Measurements from ENCODE around the gene LAMP1. TPM values are rescaled to one million over a fixed set of nuclear protein-coding genes. Genes with fewer than 3 reads are reported as not detected.

Gene LAMP1
- total RNA-seq, 6 experiments from 2014 or later, result 215 to 255 (median 247) TPM

- Mint-ChIP-seq H3K4me3 (no peak overlapping the region), H3K36me3 (ENCODE audit: low read depth) (no peaks in the 10 kb centered on the region), H3K27ac (no peak overlapping the region), H3K27me3 (ENCODE audit: insufficient read depth) (peaks cover 12% of the 10 kb centered on the region), H3K4me1 (ENCODE audit: low read depth) (peaks cover 8% of the 10 kb centered on the region), H3K9me3 (peaks cover under 1% of the 10 kb centered on the region; the same call in 1 of the 2 replicates)
- no peak for TF ChIP-seq CTCF (IDR thresholded peaks at IDR 0.05)
- no peak for DNase-seq
Measured at GRCh38 chr13:113353254-113353653, 56.2 kb downstream of the LAMP1 start.

- no peaks in the 10 kb centered on the region for H3K9me3 Mint-ChIP-seq
- H3K4me1 Mint-ChIP-seq (ENCODE audit: low read depth), result peaks cover 8% of the 10 kb centered on the region
- H3K4me3 Mint-ChIP-seq, result no peak overlapping the region
- H3K27me3 Mint-ChIP-seq (ENCODE audit: insufficient read depth), result peaks cover 10% of the 10 kb centered on the region; the same call in 1 of the 2 replicates
- no peaks in the 10 kb centered on the region for H3K36me3 Mint-ChIP-seq (ENCODE audit: low read depth)
- no peak for TF ChIP-seq CTCF (IDR thresholded peaks at IDR 0.05)
- H3K27ac Mint-ChIP-seq, result no peak overlapping the region
- DNase-seq, result no peak
Measured at GRCh38 chr13:113354831-113355610, 58.0 kb downstream of the LAMP1 start.

- peaks cover 8% of the 10 kb centered on the region for H3K4me1 Mint-ChIP-seq (ENCODE audit: low read depth)
- peaks cover 8% of the 10 kb centered on the region for H3K27me3 Mint-ChIP-seq (ENCODE audit: insufficient read depth)
- H3K36me3 Mint-ChIP-seq (ENCODE audit: low read depth), result no peaks in the 10 kb centered on the region
- no peaks in the 10 kb centered on the region for H3K9me3 Mint-ChIP-seq
- H3K27ac Mint-ChIP-seq, result no peak overlapping the region
- no peak overlapping the region for H3K4me3 Mint-ChIP-seq
- no peak for DNase-seq
- no peak for TF ChIP-seq CTCF (IDR thresholded peaks at IDR 0.05)
Measured at GRCh38 chr13:113355621-113356020, 58.6 kb downstream of the LAMP1 start.

GRCh38 chr13:113356596-113356995 is 59.6 kb downstream of the LAMP1 start:
- H3K4me1 Mint-ChIP-seq (ENCODE audit: low read depth), result peaks cover 8% of the 10 kb centered on the region
- no peaks in the 10 kb centered on the region for H3K9me3 Mint-ChIP-seq
- H3K4me3 Mint-ChIP-seq, result no peak overlapping the region
- no peak for TF ChIP-seq CTCF (IDR thresholded peaks at IDR 0.05)
- H3K27me3 Mint-ChIP-seq (ENCODE audit: insufficient read depth), result peaks cover 8% of the 10 kb centered on the region
- DNase-seq, result no peak
- H3K36me3 Mint-ChIP-seq (ENCODE audit: low read depth), result no peaks in the 10 kb centered on the region
- H3K27ac Mint-ChIP-seq, result no peak overlapping the region

- TF ChIP-seq CTCF (IDR thresholded peaks at IDR 0.05), result no peak
- peak; percentile 82 for DNase-seq
- Mint-ChIP-seq H3K4me3 (no peak overlapping the region; the same call in 1 of the 2 replicates), H3K27me3 (ENCODE audit: insufficient read depth) (peaks cover 5% of the 10 kb centered on the region), H3K36me3 (ENCODE audit: low read depth) (no peaks in the 10 kb centered on the region), H3K9me3 (no peaks in the 10 kb centered on the region), H3K27ac (peak overlapping the region; percentile 48; the same call in 1 of the 2 replicates), H3K4me1 (ENCODE audit: low read depth) (peaks cover 8% of the 10 kb centered on the region)
Measured at GRCh38 chr13:113357529-113357928, 60.5 kb downstream of the LAMP1 start.

All from HFFc6 (cell line).